Thyroid gland (tissue), 4 donors: Measurements from ENCODE around the gene NBL1. TPM values are rescaled to one million over a fixed set of nuclear protein-coding genes. Genes with fewer than 3 reads are reported as not detected.
A peak's percentile ranks its signal among the peaks of the same experiment; 100 is the strongest.

Experiments
- DNase-seq, 2 donors: peaks; one replicate each; pipeline ENCODE4 v3.0.0-alpha.2; 2019
- H3K27ac ChIP-seq, 3 donors: fragments of 200-600 bp; sonication (generic); 1 replicate in 2 of 3; 2 replicates in 1 of 3; pipeline ENCODE4 v1.5.1; 2016 to 2019; ENCODE audit warnings: mild to moderate bottlenecking in 1 of 3, moderate library complexity in 1 of 3
- H3K27me3 ChIP-seq: fragments of 200-600 bp; sonication (generic); one replicate; pipeline ENCODE4 v1.5.1; 2019
- H3K36me3 ChIP-seq, 2 donors: fragments of 200-600 bp; sonication (generic); one replicate each; pipeline ENCODE4 v1.5.1; 2016 to 2019
- H3K4me1 ChIP-seq, 2 donors: fragments of 200-600 bp; sonication (generic); one replicate each; pipeline ENCODE4 v1.5.1; 2017 to 2019
- H3K4me3 ChIP-seq, 3 donors: fragments of 200-600 bp; sonication (generic); replicated peaks in 1 of 3; 1 replicate in 2 of 3; 2 replicates in 1 of 3; pipeline ENCODE4 v1.5.1; 2016; ENCODE audit warnings: mild to moderate bottlenecking in 1 of 3
- H3K9me3 ChIP-seq: fragments of 200-600 bp; sonication (generic); one replicate; pipeline ENCODE4 v1.5.1; 2017
- POLR2A ChIP-seq, 2 donors: fragments of 450-650 bp; IDR thresholded peaks; one replicate each; pipeline ENCODE4 v1.6.1; 2017; ENCODE audit warnings: antibody characterized with exemption in 2 of 2, mild to moderate bottlenecking in 2 of 2, moderate library complexity in 1 of 2
- WGBS, 2 donors: methylation state at CpG; one replicate each; pipeline ENCODE4 v1.1.5; 2017; 5-methylcytosine and 5-hydroxymethylcytosine counted together
- intact Hi-C: fragments of 100-400 bp; cut with DNase I; formaldehyde crosslinking; loops from one replicate; pipeline ENCODE4 v1.15.1; 2023
- total RNA-seq, 4 donors: library from RNA; depleted of rRNA; stranded (reverse); fragments of >200 nt; gene quantifications; one replicate each; pipeline ENCODE4 v1.2.3, GENCODE V29; 2016
- TF ChIP-seq, protein P1 (sequence below), 6 experiments: fragments of 200-600 bp in 3 of 6; fragments of 450-650 bp in 3 of 6; sonication (generic) in 3 of 6; IDR thresholded peaks; one replicate each; pipeline ENCODE4 v1.5.1; 2016 to 2019; ENCODE audit warnings: antibody characterized with exemption in 6 of 6, mild to moderate bottlenecking in 2 of 6, inconsistent platforms in 1 of 6, moderate library complexity in 1 of 6

Gene NBL1
- total RNA-seq, 4 donors from 2014 or later = 29.4 to 70.4 (median 43.6) TPM

DNA sequence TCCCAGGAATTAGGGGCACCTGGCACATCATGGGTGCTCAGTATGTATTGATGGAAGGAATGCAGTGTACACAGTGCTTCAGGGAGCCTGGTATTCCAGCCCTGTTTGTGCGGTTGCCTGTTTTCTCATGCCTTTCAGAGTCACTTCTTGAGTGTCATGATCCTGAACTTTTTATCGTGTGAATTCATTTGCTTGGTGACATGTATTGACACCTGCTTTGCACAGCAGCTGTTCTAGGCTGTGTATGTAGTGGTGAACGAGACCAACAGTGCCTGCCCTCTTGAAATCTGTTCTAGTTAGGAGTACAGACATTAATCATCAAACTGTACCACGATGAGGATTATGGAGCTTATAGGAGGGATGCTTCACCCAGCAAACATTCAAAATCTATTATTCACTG, 26.7 kb downstream of the NBL1 start:
- Histone ChIP-seq H3K4me1 (no peaks in the 10 kb centered on the region), H3K9me3 (no peaks in the 10 kb centered on the region), H3K27ac (no peak overlapping the region), H3K4me3 (no peak overlapping the region), H3K36me3 (no peaks in the 10 kb centered on the region), H3K27me3 (peaks cover 2% of the 10 kb centered on the region)
- DNase-seq = no peak
- TF ChIP-seq POLR2A (IDR thresholded peaks at IDR 0.05) = no peak
- TF ChIP-seq, protein P1, sequence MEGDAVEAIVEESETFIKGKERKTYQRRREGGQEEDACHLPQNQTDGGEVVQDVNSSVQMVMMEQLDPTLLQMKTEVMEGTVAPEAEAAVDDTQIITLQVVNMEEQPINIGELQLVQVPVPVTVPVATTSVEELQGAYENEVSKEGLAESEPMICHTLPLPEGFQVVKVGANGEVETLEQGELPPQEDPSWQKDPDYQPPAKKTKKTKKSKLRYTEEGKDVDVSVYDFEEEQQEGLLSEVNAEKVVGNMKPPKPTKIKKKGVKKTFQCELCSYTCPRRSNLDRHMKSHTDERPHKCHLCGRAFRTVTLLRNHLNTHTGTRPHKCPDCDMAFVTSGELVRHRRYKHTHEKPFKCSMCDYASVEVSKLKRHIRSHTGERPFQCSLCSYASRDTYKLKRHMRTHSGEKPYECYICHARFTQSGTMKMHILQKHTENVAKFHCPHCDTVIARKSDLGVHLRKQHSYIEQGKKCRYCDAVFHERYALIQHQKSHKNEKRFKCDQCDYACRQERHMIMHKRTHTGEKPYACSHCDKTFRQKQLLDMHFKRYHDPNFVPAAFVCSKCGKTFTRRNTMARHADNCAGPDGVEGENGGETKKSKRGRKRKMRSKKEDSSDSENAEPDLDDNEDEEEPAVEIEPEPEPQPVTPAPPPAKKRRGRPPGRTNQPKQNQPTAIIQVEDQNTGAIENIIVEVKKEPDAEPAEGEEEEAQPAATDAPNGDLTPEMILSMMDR (IDR thresholded peaks at IDR 0.05) = no peak
- 55 to 65% methylated on average over 4 of the region's 4 CpGs for WGBS, 2 donors
- intact Hi-C loops = no loop called here

DNA sequence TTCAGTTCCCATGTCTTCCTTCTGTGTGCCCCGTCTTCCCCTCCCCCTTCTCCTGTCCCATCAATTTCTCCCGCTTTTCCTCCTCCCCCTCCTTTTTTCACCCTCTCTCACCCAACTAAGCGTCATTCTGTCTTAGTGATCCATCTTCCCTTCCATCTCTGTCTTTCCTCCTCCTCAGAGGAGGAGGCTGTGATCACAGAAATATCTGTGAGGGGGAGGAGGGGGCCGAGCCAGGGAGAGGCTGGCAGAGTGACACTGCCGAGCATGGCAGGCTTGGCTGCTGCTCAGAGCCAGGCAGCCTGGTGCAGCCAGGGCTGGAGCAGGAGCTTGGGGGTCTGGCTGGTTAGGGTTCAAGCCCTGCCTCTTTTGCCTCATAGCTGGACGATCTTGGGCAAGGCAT, 28.1 kb downstream of the NBL1 start:
- DNase-seq = no peak
- Histone ChIP-seq H3K36me3 (no peaks in the 10 kb centered on the region), H3K27ac (no peak overlapping the region), H3K4me3 (no peak overlapping the region), H3K9me3 (no peaks in the 10 kb centered on the region), H3K27me3 (no peaks in the 10 kb centered on the region), H3K4me1 (no peaks in the 10 kb centered on the region)
- no peak for TF ChIP-seq POLR2A (IDR thresholded peaks at IDR 0.05)
- TF ChIP-seq, protein P1 (IDR thresholded peaks at IDR 0.05) = no peak
- WGBS, 2 donors = 53 to 54% methylated on average over 5 to 6 of the region's 6 CpGs
- intact Hi-C loops = no loop called here

GRCh38 chr1:19675797-19676196, 31.7 kb downstream of the NBL1 start:
- intact Hi-C loops = no loop called here
- Histone ChIP-seq H3K4me3 (no peak overlapping the region), H3K9me3 (no peaks in the 10 kb centered on the region), H3K27me3 (no peaks in the 10 kb centered on the region), H3K36me3 (no peaks in the 10 kb centered on the region), H3K27ac (no peak overlapping the region), H3K4me1 (no peaks in the 10 kb centered on the region)
- WGBS, 2 donors = 68 to 72% methylated on average over 5 of the region's 5 CpGs
- no peak for DNase-seq
- TF ChIP-seq, protein P1 (IDR thresholded peaks at IDR 0.05) = no peak
- no peak for TF ChIP-seq POLR2A (IDR thresholded peaks at IDR 0.05)

DNA sequence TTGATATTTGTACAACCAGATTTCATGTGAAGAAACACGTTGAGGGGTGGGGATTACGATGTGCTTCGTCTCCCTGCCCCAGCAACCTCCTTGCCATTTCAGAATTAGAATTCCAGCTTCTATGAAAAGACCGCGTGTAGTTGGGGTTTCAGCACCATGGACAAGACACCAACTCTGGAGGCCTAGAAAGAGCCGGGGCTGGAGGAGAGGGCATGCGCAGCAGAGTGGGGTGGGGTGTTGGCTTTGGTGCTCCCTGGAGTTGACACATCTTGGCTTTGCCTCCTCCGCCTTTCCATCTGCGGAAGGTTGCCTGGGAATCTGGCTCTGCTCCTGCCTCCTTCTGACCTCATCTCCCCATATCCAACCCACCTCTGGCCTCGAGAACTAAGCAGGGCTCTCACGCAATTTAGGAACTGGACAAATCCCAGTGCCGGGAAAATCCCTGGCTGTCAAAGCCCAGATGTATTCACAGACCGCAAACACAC, 32.4 kb downstream of the NBL1 start:
- Histone ChIP-seq H3K4me1 (no peaks in the 10 kb centered on the region), H3K36me3 (no peaks in the 10 kb centered on the region), H3K9me3 (no peaks in the 10 kb centered on the region), H3K4me3 (no peak overlapping the region), H3K27me3 (no peaks in the 10 kb centered on the region), H3K27ac (no peak overlapping the region)
- WGBS, 2 donors = 28 to 29% methylated on average over 11 to 13 of the region's 13 CpGs
- TF ChIP-seq, protein P1 (IDR thresholded peaks at IDR 0.05) = no peak
- TF ChIP-seq POLR2A (IDR thresholded peaks at IDR 0.05) = no peak
- intact Hi-C loops = no loop called here
- peak; percentile 48 to 59 for DNase-seq

- TF ChIP-seq, protein P1 (IDR thresholded peaks at IDR 0.05) = no peak
- no peak for TF ChIP-seq POLR2A (IDR thresholded peaks at IDR 0.05)
Observed at GRCh38 chr1:19678493-19678892, 34.4 kb downstream of the NBL1 start.

More at GRCh38 chr1:19678493-19678892, 34.4 kb downstream of the NBL1 start:
- 20 to 54% methylated on average over 1 to 4 of the region's 11 CpGs for WGBS, 2 donors
- Histone ChIP-seq H3K27ac (no peak overlapping the region), H3K27me3 (no peaks in the 10 kb centered on the region), H3K4me1 (no peaks in the 10 kb centered on the region), H3K4me3 (no peak overlapping the region), H3K9me3 (no peaks in the 10 kb centered on the region), H3K36me3 (peaks cover 0 to 7% of the 10 kb centered on the region in 2 donors)
- no peak for DNase-seq
- intact Hi-C loops = no loop called here
